Lower leg skin (tissue), 3 donors: ENCODE results near the gene DOCK11.

Source experiments
- CTCF ChIP-seq, 3 donors: fragments of 450-650 bp; IDR thresholded peaks; one replicate each; pipeline ENCODE4 v1.5.1; 2016; ENCODE audit warnings: antibody characterized with exemption in 3 of 3, mild to moderate bottlenecking in 3 of 3, moderate library complexity in 2 of 3
- POLR2A ChIP-seq, 2 donors: fragments of 450-650 bp; IDR thresholded peaks; one replicate each; pipeline ENCODE4 v1.6.1; 2016 to 2017; ENCODE audit warnings: antibody characterized with exemption in 2 of 2, mild to moderate bottlenecking in 1 of 2, moderate library complexity in 1 of 2

GRCh38 chrX:118626346-118626745 lies 130.7 kb downstream of the DOCK11 start:
- no peak for TF ChIP-seq CTCF (IDR thresholded peaks at IDR 0.05)
- TF ChIP-seq POLR2A (IDR thresholded peaks at IDR 0.05), result no peak
